ENCODE measurements around the gene POR.

Gene POR

GRCh38 chr7:75872073-75872782 is 42.7 kb upstream of the POR start:
- no peak for TF ChIP-seq CTCF (IDR thresholded peaks at IDR 0.05)

GRCh38 chr7:75875113-75876080 is 39.6 kb upstream of the POR start:
- TF ChIP-seq CTCF (IDR thresholded peaks at IDR 0.05) = no peak

GRCh38 chr7:75876126-75876881 is 38.7 kb upstream of the POR start:
- TF ChIP-seq CTCF (IDR thresholded peaks at IDR 0.05) = no peak

GRCh38 chr7:75878312-75878768 is 36.6 kb upstream of the POR start:
- no peak for TF ChIP-seq CTCF (IDR thresholded peaks at IDR 0.05)

- TF ChIP-seq CTCF (IDR thresholded peaks at IDR 0.05) = no peak
These were observed 36.0 kb upstream of the POR start, which contains the start of gene RHBDD2 for GRCh38 chr7:75878769-75879611. Gene RHBDD2 (plus strand): TSS chr7:75879034. CDS start chr7:75879083, 49 bp downstream.

- no peak for TF ChIP-seq CTCF (IDR thresholded peaks at IDR 0.05)
These were observed 35.2 kb upstream of the POR start for GRCh38 chr7:75879771-75880184.

Data from LNCAP (cell line).